ENCODE results near the gene NPIPA8. TPM values are rescaled to one million over a fixed set of nuclear protein-coding genes. Genes with fewer than 3 reads are reported as not detected.
"Not testable (repeated sequence)": the region's sequence is repeated elsewhere in the genome, so short reads cannot be mapped to it uniquely, and the experiment has no call there.

Gene NPIPA8
- total RNA-seq (10 to 100 TPM in 4 of 9 donors, 1 to 10 TPM in 2, under 1 TPM in 1, not detected in 2; 0.52 to 50.1 (median 13.3) TPM), polyA plus RNA-seq (10 to 100 TPM; 23.8 to 99.6 (median 28.6) TPM)
- long read RNA-seq, donor 1, result 0 reads
- long read RNA-seq, donor 2, result 0 reads
- long read RNA-seq, donor 3, result 0 reads
- long read RNA-seq, donor 4, result 0 reads
- long read RNA-seq, donor 5, result 0 reads
- long read RNA-seq, donor 6, result 0 reads
- long read RNA-seq, donor 7, partial matches to known transcripts, result 6 of 6 reads
- long read RNA-seq, donor 7, other reads (novel, unspliced or antisense), result 0 of 6 reads
- long read RNA-seq, donor 8, result 0 reads
- long read RNA-seq, donor 9, result 0 reads
- long read RNA-seq, donor 10, result 0 reads

DNA sequence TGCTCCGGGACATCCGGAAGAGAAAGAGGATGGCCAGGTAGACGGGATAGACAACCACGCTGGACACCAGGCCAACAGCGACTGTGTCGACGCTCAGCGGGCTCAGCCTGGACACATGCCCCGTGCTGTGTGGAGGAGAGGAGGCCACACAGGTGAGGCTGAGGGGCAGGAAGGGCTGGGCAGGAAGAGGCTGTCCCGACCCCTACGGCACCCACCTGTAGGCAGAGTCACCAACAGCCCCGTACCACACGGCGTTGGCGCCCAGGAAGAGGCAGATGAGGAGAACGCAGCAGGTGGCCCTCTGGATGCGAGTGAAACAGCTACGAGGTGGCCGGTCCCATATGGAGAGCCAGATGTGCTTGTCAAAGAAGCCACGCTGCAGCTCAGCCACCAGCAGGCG is at the start of gene NPIPA8:
TSS of gene NPIPA8 (minus strand) at position 101 of the 400 bp plus-strand sequence. CDS start 4,074 bp downstream, outside the sequence.
- H3K4me1 ChIP-seq (replicated peaks in 1 of 2); DNase-seq; H3K9me3 ChIP-seq (replicated peaks in 1 of 3); intact Hi-C loops (cut with DNase I); H3K36me3 ChIP-seq (replicated peaks in 1 of 2); H3K4me3 ChIP-seq; H3K27ac ChIP-seq; H3K27me3 ChIP-seq: not testable (repeated sequence)
- no CpG with 5 or more reads among the region's 21 CpGs for WGBS, 4 donors

DNA sequence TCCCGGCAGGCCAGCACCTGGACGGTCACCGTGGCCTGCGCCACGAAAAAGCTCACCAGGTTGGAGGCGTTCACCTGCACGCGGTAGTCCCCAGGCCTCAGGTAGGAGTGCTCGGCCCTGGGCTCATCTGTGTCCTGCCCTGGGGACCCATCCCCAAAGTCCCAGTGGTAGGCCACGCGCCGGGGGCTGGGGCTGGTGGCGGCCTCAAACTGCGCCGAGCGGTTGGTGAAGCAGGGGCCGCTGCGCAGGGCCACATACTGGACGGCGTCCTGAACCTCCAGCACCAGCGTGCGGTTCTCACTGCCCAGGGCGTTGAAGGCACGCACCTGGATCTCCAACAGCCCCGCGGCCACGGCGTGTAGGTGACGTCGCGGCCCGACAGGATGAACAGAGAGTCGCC is 48.7 kb upstream of the NPIPA8 start:
- H3K27ac ChIP-seq; H3K9me3 ChIP-seq (replicated peaks in 1 of 3); H3K36me3 ChIP-seq (replicated peaks in 1 of 2); H3K4me3 ChIP-seq; intact Hi-C loops (cut with DNase I); H3K27me3 ChIP-seq; H3K4me1 ChIP-seq (replicated peaks in 1 of 2): not testable (repeated sequence)
- peak in 1 of 7 donors; percentile 5 for DNase-seq
- 98% methylated on average over 9 of the region's 33 CpGs; no CpG with 5 or more reads in 3 of the 4 donors for WGBS, 4 donors

DNA sequence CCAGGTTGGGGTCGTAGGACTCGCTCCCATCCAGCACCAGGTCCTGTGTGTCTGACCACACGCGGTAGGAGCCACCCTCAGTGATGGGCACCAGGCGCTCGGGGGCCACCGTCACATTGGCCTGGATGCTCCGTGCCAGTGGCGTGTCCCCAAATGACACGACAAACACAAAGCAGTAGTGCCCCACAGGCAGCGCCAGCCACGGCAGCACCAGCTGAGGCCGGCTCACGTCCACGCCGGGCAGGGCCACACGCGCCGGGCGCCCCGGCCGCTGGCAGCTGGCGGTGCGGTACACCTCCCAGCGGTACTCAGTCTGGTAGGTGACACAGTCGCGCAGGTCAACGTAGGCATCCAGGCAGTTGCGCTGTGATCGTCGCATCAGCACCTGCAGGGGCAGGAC is 48.3 kb upstream of the NPIPA8 start:
- H3K27ac ChIP-seq; H3K4me1 ChIP-seq (replicated peaks in 1 of 2); H3K9me3 ChIP-seq (replicated peaks in 1 of 3); H3K4me3 ChIP-seq; H3K27me3 ChIP-seq; intact Hi-C loops (cut with DNase I); H3K36me3 ChIP-seq (replicated peaks in 1 of 2): not testable (repeated sequence)
- no CpG with 5 or more reads among the region's 31 CpGs for WGBS, 4 donors
- peak in 1 of 7 donors; percentile 3 for DNase-seq

DNA sequence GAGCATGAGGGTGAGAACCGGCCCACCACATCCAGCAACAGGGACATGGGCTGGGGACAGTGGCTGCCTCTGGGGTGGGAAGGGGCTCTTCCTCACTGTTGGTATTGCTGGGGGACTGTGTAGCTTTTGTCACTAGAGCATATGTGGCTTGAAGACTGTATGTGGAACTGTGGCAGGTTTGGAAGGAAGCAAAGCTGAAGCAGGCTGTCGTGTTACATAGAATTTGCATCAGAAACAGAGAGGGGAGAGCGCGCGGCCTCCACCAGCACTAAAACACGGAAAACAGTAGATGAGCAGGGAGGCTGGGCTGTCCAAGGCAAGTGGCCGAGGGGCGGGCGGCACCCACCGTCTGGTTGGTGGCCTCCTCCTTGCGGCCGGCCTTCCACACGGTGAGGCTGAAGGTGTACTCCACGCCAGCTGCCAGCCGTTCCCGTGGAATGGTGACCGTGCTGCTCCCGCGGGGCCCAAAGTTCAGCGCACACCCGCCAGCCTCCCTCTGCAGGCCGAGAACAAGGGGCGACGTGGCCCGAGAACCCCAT is 47.6 kb upstream of the NPIPA8 start:
- H3K27ac ChIP-seq; H3K36me3 ChIP-seq (replicated peaks in 1 of 2); H3K9me3 ChIP-seq (replicated peaks in 1 of 3); intact Hi-C loops (cut with DNase I); H3K27me3 ChIP-seq; DNase-seq; H3K4me1 ChIP-seq (replicated peaks in 1 of 2); H3K4me3 ChIP-seq: not testable (repeated sequence)
- 80 to 97% methylated on average over 1 to 7 of the region's 25 CpGs; no CpG with 5 or more reads in 2 of the 4 donors for WGBS, 4 donors

DNA sequence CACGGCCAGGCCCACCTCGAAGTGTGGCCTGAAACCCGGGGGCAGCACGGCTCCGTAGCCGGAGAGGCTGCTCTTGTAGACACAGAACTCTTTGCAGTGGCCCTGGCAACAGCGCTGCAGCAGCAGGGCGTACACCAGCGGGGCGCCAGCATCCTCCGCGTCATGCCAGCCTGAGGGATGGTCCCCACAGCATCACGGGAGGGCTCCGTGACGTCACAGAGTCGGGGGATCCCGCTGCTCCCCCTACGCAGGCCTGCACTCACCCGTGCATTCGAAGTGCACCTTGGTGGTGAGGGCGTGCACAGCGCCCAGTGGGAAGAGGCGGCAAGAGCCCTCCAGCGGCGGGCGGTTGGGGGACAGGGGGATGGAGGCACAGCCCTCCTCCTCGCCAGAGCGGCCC is 46.2 kb upstream of the NPIPA8 start:
- H3K4me1 ChIP-seq (replicated peaks in 1 of 2); H3K4me3 ChIP-seq; intact Hi-C loops (cut with DNase I); H3K36me3 ChIP-seq (replicated peaks in 1 of 2); H3K27me3 ChIP-seq; H3K9me3 ChIP-seq (replicated peaks in 1 of 3); H3K27ac ChIP-seq: not testable (repeated sequence)
- DNase-seq, result peak in 2 of 7 donors; percentile 0 to 3
- 96% methylated on average over 10 of the region's 28 CpGs; no CpG with 5 or more reads in 3 of the 4 donors for WGBS, 4 donors

DNA sequence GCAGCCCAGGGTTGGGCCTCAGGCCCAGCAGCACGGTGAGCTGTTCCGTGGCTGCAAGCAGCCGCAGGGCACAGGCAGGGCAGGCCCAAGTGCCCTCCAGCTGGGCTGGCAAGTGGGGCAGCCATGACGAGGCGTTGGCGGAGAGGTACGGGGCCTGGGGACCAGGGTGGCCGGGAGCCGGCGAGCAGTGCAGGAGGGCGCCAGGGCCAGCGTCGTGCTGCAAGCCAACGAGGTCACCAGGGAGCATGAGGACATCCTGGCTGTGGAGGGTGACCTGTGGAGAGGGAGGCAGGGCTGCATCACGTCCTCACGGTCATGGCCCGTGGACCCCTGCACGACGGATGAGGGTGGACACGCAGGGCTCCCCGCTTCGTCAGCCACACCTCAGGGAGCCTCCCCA is 11.2 kb upstream of the NPIPA8 start:
- H3K4me1 ChIP-seq (replicated peaks in 1 of 2); H3K4me3 ChIP-seq; H3K9me3 ChIP-seq (replicated peaks in 1 of 3); H3K36me3 ChIP-seq (replicated peaks in 1 of 2); H3K27me3 ChIP-seq; H3K27ac ChIP-seq; intact Hi-C loops (cut with DNase I): not testable (repeated sequence)
- DNase-seq, result peak in 2 of 7 donors; percentile 0 to 1
- 90% methylated on average over 2 of the region's 22 CpGs; no CpG with 5 or more reads in 3 of the 4 donors for WGBS, 4 donors

DNA sequence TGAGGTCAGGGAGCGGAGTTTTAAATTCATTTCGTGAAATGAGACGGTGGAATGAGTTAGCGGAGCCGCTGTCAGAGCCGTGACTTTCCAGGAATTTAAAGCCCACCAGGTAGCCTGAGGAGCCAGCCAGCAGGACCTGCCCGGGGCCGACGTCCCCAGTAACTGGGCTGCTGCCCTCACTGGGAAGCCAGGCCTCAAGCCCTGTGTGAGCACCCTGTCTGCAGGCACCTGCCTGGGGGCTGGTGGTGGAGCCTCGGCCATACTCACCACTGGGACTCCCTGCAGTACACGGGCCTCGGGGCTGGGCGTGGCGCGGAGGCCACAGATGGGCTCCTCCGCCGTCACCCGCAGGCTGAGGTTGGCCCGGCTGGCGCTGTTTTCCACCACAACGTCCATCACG is 10.5 kb upstream of the NPIPA8 start:
- H3K27ac ChIP-seq; H3K36me3 ChIP-seq (replicated peaks in 1 of 2); H3K9me3 ChIP-seq (replicated peaks in 1 of 3); intact Hi-C loops (cut with DNase I); H3K27me3 ChIP-seq; H3K4me3 ChIP-seq; H3K4me1 ChIP-seq (replicated peaks in 1 of 2): not testable (repeated sequence)
- peak in 1 of 7 donors; percentile 1 for DNase-seq
- WGBS, 4 donors, result 89 to 93% methylated on average over 3 of the region's 22 CpGs; no CpG with 5 or more reads in 2 of the 4 donors

DNA sequence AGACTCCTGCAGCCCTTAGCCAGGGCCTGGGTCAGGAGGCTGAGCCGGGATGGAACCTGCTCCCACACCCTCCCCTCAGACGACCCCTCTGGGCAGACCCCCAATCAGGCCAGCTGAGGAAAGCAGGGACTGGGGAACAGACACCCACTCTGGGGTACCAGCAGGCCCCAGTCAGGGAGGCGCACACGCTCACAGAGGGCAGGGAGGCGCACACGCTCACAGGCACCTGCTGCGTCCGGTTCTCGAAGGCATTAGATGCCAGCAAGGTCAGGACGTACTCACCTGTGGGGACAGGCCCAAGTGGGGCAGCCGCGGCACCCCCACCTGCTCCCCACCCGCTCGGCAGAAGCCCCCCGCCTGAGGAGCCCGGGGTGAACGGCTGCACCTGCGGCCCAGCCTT is 8.1 kb upstream of the NPIPA8 start:
- H3K4me1 ChIP-seq (replicated peaks in 1 of 2); H3K27ac ChIP-seq; H3K9me3 ChIP-seq (replicated peaks in 1 of 3); DNase-seq; H3K36me3 ChIP-seq (replicated peaks in 1 of 2); H3K4me3 ChIP-seq; intact Hi-C loops (cut with DNase I); H3K27me3 ChIP-seq: not testable (repeated sequence)
- WGBS, 4 donors, result no CpG with 5 or more reads among the region's 18 CpGs

DNA sequence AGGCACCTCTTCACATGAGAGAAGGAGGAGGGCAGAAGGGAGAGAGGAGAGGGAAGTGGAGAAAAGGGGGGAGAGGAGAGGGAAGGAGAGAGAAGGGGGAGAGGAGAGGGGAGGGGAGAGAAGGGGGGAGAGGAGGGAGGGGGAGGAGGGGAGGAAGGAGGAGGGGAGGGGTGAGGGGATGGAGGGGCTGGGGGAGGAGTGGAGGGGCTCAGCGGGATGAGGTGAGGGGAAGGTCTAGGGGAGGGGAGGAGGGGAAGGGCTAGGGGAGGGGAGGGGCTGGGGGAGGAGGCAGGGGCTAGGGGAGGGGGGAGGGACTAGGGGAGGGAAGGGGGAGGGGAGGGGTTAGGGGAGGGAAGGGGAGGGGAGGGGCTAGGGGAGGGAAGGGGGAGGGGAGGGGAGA is 5.5 kb upstream of the NPIPA8 start:
- H3K36me3 ChIP-seq (replicated peaks in 1 of 2); H3K27me3 ChIP-seq; H3K4me1 ChIP-seq (replicated peaks in 1 of 2); intact Hi-C loops (cut with DNase I); DNase-seq; H3K9me3 ChIP-seq (replicated peaks in 1 of 3); H3K4me3 ChIP-seq; H3K27ac ChIP-seq: not testable (repeated sequence)
- WGBS, 4 donors, result 60 to 80% methylated on average over 1 of the region's 1 CpG; no CpG with 5 or more reads in 2 of the 4 donors

DNA sequence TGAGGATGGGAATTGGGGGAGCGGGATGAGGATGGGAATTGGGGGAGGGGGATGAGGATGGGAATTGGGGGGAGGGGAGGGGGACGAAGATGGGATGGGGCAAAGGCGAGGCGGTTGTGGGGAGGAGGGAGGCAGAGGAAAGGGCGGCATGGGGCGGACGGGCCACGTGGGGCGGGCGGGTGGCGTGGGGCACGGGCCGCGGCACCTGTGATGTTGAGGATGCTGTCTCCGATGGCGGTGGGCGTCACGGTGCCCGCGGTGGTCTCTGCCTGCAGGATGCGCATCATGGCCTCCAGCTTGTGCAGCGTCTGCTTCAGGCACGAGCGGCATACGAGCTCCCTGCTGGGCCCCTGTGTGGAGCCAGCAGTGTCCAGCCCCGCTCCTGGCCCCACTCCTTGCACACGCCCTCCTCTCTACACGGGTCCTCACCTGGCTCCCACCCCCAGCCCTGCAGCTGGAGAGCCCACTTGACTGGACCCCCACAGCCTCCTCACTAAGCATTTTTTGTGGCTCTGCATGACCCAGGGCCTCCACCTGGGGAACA is 5.0 kb upstream of the NPIPA8 start:
- DNase-seq, result not testable (repeated sequence)
- 89 to 100% (median 96%) methylated on average over 1 to 2 of the region's 28 CpGs; no CpG with 5 or more reads in 1 of the 4 donors for WGBS, 4 donors

DNA sequence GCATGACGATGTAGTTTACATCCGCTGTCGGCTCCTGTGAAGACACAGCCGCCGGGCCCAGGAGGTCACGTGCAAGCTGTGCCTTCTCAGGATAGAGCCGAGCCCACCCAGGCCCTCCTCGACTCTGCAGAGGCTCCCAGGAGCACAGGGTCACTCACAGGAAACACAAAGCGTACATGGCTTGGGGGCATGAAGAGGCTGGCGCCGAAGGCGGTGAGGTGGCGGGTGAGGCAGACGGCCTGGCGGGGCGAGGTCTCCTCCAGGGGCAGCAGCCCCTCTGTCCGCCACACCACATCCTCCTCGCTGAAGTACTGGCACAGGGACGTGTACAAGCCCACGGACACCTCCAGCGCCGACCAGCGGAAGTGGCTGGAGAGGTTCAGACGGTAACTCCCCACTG is 2.7 kb upstream of the NPIPA8 start:
- H3K4me3 ChIP-seq; H3K9me3 ChIP-seq (replicated peaks in 1 of 3); H3K4me1 ChIP-seq (replicated peaks in 1 of 2); H3K27me3 ChIP-seq; intact Hi-C loops (cut with DNase I); H3K27ac ChIP-seq; H3K36me3 ChIP-seq (replicated peaks in 1 of 2): not testable (repeated sequence)
- peak in 1 of 7 donors; percentile 0 for DNase-seq
- 93% methylated on average over 5 of the region's 24 CpGs; no CpG with 5 or more reads in 3 of the 4 donors for WGBS, 4 donors

More for the DNA sequence above, 5.0 kb upstream of the NPIPA8 start:
- H3K4me3 ChIP-seq; H3K27ac ChIP-seq; H3K4me1 ChIP-seq (replicated peaks in 1 of 2); intact Hi-C loops (cut with DNase I); H3K36me3 ChIP-seq (replicated peaks in 1 of 2); H3K9me3 ChIP-seq (replicated peaks in 1 of 3); H3K27me3 ChIP-seq: not testable (repeated sequence)

Measured in adrenal gland (tissue), 19 donors.